Measurements from ENCODE around the gene SAXO1. TPM values are rescaled to one million over a fixed set of nuclear protein-coding genes. Genes with fewer than 3 reads are reported as not detected.

Gene SAXO1
- total and polyA plus RNA-seq, 2 donors from 2014 or later = 0.35 TPM; not detected in 1

DNA sequence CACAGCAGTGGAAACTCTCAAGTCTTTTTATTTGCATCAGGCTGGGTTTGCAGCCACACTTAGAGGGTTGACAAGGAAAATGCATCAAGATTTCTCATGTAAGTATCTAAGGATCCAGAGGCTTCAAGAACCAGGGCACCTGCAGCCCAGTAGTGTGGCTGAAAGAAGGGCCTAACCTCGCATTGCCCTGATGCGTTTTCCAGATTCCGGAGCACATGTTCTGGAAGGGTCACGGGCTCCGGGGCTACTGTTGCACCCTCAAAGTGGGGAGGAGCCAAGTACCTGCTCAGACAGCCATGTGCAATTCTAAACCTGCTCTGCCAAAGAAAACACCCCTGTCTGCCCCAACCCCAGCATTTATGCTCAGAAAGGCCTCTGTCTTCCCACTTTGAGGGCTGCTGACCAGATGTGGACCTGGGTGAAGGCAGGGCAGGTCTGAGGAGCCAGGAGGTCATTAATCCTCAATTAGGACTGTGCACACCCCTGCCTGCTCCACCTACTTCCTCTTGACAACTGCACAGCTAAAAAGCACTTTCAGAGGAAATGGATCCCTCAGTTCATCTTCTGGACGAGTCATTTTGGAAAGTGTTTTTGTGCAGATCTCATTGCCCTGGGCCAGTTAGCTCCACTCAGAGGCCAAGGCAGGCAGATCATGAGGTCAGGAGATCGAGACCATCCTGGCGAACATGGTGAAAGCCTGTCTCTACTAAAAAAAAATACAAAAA lies 110.7 kb downstream of the SAXO1 start:
- no peak for FAIRE-seq
- Histone ChIP-seq H3K36me3 (ENCODE audit: control insufficient read depth in 2 of 3, insufficient read depth in 3 of 3, low read length in 3 of 3) (no peaks in the 10 kb centered on the region), H3K9me3 (ENCODE audit: control insufficient read depth in 2 of 3, insufficient read depth in 1 of 3, low read length in 3 of 3) (no peaks in the 10 kb centered on the region), H3K4me1 (ENCODE audit: control insufficient read depth in 2 of 3, insufficient read depth in 2 of 3, low read depth in 1 of 3, low read length in 3 of 3) (no peaks in the 10 kb centered on the region), H3K9ac (ENCODE audit: low read length in 3 of 3) (no peak overlapping the region), H3K27me3 (ENCODE audit: control insufficient read depth, insufficient read depth, low read length) (no peaks in the 10 kb centered on the region), H3K27ac (ENCODE audit: low read depth in 2 of 2, low read length in 2 of 2) (no peak overlapping the region), H3K4me3 (ENCODE audit: low read length in 3 of 3) (no peak overlapping the region)
- no peak for DNase-seq
- intact Hi-C loops (cut with DNase I) = no loop called here
- TF ChIP-seq, protein P1, sequence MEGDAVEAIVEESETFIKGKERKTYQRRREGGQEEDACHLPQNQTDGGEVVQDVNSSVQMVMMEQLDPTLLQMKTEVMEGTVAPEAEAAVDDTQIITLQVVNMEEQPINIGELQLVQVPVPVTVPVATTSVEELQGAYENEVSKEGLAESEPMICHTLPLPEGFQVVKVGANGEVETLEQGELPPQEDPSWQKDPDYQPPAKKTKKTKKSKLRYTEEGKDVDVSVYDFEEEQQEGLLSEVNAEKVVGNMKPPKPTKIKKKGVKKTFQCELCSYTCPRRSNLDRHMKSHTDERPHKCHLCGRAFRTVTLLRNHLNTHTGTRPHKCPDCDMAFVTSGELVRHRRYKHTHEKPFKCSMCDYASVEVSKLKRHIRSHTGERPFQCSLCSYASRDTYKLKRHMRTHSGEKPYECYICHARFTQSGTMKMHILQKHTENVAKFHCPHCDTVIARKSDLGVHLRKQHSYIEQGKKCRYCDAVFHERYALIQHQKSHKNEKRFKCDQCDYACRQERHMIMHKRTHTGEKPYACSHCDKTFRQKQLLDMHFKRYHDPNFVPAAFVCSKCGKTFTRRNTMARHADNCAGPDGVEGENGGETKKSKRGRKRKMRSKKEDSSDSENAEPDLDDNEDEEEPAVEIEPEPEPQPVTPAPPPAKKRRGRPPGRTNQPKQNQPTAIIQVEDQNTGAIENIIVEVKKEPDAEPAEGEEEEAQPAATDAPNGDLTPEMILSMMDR (IDR thresholded peaks at IDR 0.05; ENCODE audit: borderline replicate concordance, extremely low read depth, insufficient read depth) = no peak

DNA sequence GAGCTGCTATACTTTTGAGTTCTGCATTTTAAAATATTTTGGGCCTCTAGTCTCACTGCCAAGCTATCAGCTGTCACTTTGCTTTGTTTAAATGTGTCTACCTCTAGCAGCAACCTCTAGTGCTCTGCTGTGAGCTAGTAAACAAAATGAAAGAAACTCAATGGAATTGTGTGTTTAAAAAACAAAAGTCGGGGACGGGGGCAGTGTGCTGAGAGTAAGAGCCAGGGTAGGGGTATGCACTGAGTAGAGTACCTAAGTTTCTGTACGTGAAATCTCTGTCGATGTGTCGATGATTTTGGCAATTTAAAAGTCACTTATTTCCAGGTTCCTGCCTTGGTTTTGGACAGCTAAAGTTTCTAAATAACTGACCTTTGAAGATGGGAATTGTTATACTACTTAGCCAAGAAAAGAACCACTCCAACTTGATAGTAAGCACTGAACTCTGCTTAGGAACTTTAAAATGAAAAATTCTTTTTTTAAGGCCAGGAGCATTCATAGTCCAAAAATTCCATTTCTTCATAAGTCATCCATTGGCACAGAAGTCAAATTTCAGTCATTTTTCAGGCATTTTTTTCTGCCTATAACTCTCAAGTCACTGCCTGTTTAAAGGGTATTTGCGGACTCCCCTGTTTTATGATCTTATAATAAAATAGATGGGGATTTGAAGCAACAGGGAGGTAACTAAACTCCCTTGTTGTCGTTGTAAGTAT lies 111.5 kb downstream of the SAXO1 start:
- FAIRE-seq (no peak), DNase-seq (no peak)
- H3K9ac ChIP-seq (ENCODE audit: low read length in 3 of 3) = no peak overlapping the region
- H3K4me1 ChIP-seq (ENCODE audit: control insufficient read depth in 2 of 3, insufficient read depth in 2 of 3, low read depth in 1 of 3, low read length in 3 of 3) = no peaks in the 10 kb centered on the region
- no peak overlapping the region for H3K27ac ChIP-seq (ENCODE audit: low read depth in 2 of 2, low read length in 2 of 2)
- H3K36me3 ChIP-seq (ENCODE audit: control insufficient read depth in 2 of 3, insufficient read depth in 3 of 3, low read length in 3 of 3) = no peaks in the 10 kb centered on the region
- TF ChIP-seq, protein P1 (IDR thresholded peaks at IDR 0.05; ENCODE audit: borderline replicate concordance, extremely low read depth, insufficient read depth) = no peak
- H3K4me3 ChIP-seq (ENCODE audit: low read length in 3 of 3) = no peak overlapping the region
- H3K9me3 ChIP-seq (ENCODE audit: control insufficient read depth in 2 of 3, insufficient read depth in 1 of 3, low read length in 3 of 3) = no peaks in the 10 kb centered on the region
- intact Hi-C loops (cut with DNase I) = no loop called here
- H3K27me3 ChIP-seq (ENCODE audit: control insufficient read depth, insufficient read depth, low read length) = no peaks in the 10 kb centered on the region

DNA sequence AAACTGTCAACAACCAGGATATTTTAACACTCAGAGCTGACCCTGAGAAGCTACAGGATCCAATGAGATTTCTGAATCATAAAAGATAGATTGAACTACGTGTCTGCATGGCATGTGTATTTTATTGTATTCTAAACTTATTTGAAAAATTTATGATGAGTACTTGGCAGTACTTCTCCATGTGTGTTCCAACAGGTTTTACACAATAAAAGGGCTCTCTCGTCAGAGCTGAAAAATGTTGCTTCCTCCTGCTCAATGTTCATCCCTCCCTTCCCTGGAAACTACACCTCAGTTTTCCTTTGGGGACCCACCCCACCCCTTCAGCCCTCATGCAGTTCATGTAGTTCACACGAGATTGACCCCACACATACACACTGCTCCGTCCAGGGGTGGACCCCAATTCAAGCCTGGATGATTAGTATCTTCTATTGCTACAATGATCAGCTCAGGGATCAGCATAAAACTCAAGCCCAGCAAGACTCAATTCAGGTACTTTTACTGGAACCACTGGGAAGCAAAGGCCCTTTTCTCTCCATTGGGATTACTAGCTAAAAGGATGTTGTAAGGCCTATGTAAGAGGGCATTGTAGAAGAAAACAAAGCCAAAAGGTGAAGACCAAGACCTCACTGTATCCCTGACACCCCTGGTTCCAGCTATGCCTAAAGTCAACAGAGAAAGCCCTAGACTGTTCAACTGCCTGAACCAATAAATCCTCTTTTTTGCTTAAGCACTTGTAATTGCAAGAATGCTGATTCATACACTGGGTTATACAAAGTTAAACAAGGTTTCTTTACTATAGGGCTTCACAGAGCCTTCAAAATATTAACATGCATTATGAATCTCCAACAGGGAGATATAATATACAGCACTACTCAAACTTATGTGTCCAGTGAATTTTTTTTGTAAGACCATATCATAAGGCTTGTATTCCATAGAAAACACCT lies 112.6 kb downstream of the SAXO1 start:
- Histone ChIP-seq H3K9ac (ENCODE audit: low read length in 3 of 3) (no peak overlapping the region), H3K4me3 (ENCODE audit: low read length in 3 of 3) (no peak overlapping the region), H3K36me3 (ENCODE audit: control insufficient read depth in 2 of 3, insufficient read depth in 3 of 3, low read length in 3 of 3) (no peaks in the 10 kb centered on the region), H3K9me3 (ENCODE audit: control insufficient read depth in 2 of 3, insufficient read depth in 1 of 3, low read length in 3 of 3) (no peaks in the 10 kb centered on the region), H3K27ac (ENCODE audit: low read depth in 2 of 2, low read length in 2 of 2) (no peak overlapping the region), H3K4me1 (ENCODE audit: control insufficient read depth in 2 of 3, insufficient read depth in 2 of 3, low read depth in 1 of 3, low read length in 3 of 3) (no peaks in the 10 kb centered on the region), H3K27me3 (ENCODE audit: control insufficient read depth, insufficient read depth, low read length) (no peaks in the 10 kb centered on the region)
- TF ChIP-seq, protein P1 (IDR thresholded peaks at IDR 0.05; ENCODE audit: borderline replicate concordance, extremely low read depth, insufficient read depth) = no peak
- intact Hi-C loops (cut with DNase I) = no loop called here
- no peak for FAIRE-seq
- DNase-seq = no peak
